Ishikawa (cell line): Measurements from ENCODE around the gene STUM.
A peak's percentile ranks its signal among the peaks of the same experiment; 100 is the strongest.

Experiments used
- CEBPB ChIP-seq: IDR thresholded peaks from 2 replicates; pipeline ENCODE4 v1.6.1; 2012
- CREB1 ChIP-seq: IDR thresholded peaks from 2 replicates; pipeline ENCODE4 v1.6.1; 2012; ENCODE audit warnings: low read depth
- EGR1 ChIP-seq: IDR thresholded peaks from 2 replicates; pipeline ENCODE4 v1.6.1; 2012
- EP300 ChIP-seq: IDR thresholded peaks from 2 replicates; pipeline ENCODE4 v1.6.1; 2012; ENCODE audit warnings: borderline replicate concordance
- FOXM1 ChIP-seq: IDR thresholded peaks from 2 replicates; pipeline ENCODE4 v1.6.1; 2012; ENCODE audit warnings: low read depth, borderline replicate concordance
- NFIC ChIP-seq: IDR thresholded peaks from 2 replicates; pipeline ENCODE4 v1.6.1; 2012
- RAD21 ChIP-seq: IDR thresholded peaks from 2 replicates; pipeline ENCODE4 v1.6.1; 2012; ENCODE audit warnings: low read depth
- TAF1 ChIP-seq: IDR thresholded peaks from 2 replicates; pipeline ENCODE4 v1.6.1; 2012; ENCODE audit warnings: low read depth, mild to moderate bottlenecking
- TCF12 ChIP-seq: IDR thresholded peaks from 2 replicates; pipeline ENCODE4 v1.6.1; 2012; ENCODE audit warnings: low read depth
- TEAD4 ChIP-seq: IDR thresholded peaks from 2 replicates; pipeline ENCODE4 v1.6.1; 2012
- YY1 ChIP-seq: IDR thresholded peaks from 2 replicates; pipeline ENCODE4 v1.6.1; 2012; ENCODE audit warnings: low read depth
- ZBTB7A ChIP-seq: IDR thresholded peaks from 2 replicates; pipeline ENCODE4 v1.6.1; 2012; ENCODE audit warnings: low read depth
- TF ChIP-seq, protein P1 (sequence below): IDR thresholded peaks from 2 replicates; pipeline ENCODE4 v1.6.1; 2012; ENCODE audit warnings: low read depth, mild to moderate bottlenecking
- TF ChIP-seq, protein P2 (sequence below): IDR thresholded peaks from 2 replicates; pipeline ENCODE4 v1.6.1; 2012
- TF ChIP-seq, protein P3 (sequence below): IDR thresholded peaks from 2 replicates; pipeline ENCODE4 v1.6.1; 2012

STUM gene

DNA sequence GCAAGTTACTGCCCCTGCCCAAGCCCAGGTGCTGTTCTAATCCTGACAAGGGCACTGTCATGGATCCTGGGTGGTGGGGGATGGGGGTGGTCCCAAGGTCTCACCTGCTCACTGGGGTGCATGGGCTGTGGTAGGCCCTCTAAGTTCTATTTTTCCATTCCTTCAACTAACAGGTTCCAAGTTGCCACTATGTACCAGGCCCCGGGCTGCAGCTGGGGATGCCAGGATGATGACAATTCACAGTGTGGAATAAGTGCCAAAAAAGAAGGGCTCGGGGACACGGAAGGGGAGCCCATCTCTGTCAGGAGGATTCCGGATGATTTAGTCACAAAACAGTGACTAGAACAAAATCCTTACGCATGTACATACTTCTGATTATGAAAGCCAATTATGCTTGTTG lies 76.0 kb downstream of the STUM start:
- TF ChIP-seq TEAD4: no peak
- no peak for TF ChIP-seq TAF1
- no peak for TF ChIP-seq FOXM1
- no peak for TF ChIP-seq CEBPB
- TF ChIP-seq RAD21: no peak
- TF ChIP-seq CREB1: no peak
- TF ChIP-seq TCF12: no peak
- no peak for TF ChIP-seq EP300
- TF ChIP-seq, protein P1, sequence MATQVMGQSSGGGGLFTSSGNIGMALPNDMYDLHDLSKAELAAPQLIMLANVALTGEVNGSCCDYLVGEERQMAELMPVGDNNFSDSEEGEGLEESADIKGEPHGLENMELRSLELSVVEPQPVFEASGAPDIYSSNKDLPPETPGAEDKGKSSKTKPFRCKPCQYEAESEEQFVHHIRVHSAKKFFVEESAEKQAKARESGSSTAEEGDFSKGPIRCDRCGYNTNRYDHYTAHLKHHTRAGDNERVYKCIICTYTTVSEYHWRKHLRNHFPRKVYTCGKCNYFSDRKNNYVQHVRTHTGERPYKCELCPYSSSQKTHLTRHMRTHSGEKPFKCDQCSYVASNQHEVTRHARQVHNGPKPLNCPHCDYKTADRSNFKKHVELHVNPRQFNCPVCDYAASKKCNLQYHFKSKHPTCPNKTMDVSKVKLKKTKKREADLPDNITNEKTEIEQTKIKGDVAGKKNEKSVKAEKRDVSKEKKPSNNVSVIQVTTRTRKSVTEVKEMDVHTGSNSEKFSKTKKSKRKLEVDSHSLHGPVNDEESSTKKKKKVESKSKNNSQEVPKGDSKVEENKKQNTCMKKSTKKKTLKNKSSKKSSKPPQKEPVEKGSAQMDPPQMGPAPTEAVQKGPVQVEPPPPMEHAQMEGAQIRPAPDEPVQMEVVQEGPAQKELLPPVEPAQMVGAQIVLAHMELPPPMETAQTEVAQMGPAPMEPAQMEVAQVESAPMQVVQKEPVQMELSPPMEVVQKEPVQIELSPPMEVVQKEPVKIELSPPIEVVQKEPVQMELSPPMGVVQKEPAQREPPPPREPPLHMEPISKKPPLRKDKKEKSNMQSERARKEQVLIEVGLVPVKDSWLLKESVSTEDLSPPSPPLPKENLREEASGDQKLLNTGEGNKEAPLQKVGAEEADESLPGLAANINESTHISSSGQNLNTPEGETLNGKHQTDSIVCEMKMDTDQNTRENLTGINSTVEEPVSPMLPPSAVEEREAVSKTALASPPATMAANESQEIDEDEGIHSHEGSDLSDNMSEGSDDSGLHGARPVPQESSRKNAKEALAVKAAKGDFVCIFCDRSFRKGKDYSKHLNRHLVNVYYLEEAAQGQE: no peak
- no peak for TF ChIP-seq YY1
- TF ChIP-seq ZBTB7A: no peak
- TF ChIP-seq NFIC: no peak
- TF ChIP-seq, protein P2, sequence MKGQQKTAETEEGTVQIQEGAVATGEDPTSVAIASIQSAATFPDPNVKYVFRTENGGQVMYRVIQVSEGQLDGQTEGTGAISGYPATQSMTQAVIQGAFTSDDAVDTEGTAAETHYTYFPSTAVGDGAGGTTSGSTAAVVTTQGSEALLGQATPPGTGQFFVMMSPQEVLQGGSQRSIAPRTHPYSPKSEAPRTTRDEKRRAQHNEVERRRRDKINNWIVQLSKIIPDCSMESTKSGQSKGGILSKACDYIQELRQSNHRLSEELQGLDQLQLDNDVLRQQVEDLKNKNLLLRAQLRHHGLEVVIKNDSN: no peak
- no peak for TF ChIP-seq EGR1
- TF ChIP-seq, protein P3, sequence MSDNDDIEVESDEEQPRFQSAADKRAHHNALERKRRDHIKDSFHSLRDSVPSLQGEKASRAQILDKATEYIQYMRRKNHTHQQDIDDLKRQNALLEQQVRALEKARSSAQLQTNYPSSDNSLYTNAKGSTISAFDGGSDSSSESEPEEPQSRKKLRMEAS: no peak

DNA sequence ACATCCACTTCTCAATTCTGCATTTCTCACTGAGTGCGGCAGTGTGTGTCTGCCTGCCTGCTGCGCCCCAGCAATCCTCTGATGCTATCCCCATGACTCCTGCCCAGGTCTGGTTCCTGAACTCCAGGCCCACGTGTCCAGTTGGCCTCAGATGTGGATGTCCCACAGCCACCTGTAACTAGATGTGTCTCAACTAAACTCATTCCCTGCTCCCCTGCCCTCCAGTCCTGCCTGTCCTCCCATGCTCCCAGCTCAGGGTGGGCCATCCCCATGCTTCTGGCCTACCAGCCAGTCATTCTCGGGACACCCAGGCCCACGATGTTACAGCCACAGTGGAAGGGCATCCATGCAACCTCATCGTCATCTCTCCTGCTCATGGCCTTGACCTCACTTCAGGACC lies 76.8 kb downstream of the STUM start:
- TF ChIP-seq RAD21 (no peak), NFIC (no peak), TCF12 (no peak), TEAD4 (no peak), CREB1 (no peak), CEBPB (no peak), FOXM1 (no peak), EP300 (no peak), ZBTB7A (no peak), TAF1 (no peak), EGR1 (no peak), YY1 (no peak)
- TF ChIP-seq, protein P2: no peak
- TF ChIP-seq, protein P1: no peak
- TF ChIP-seq, protein P3: no peak

DNA sequence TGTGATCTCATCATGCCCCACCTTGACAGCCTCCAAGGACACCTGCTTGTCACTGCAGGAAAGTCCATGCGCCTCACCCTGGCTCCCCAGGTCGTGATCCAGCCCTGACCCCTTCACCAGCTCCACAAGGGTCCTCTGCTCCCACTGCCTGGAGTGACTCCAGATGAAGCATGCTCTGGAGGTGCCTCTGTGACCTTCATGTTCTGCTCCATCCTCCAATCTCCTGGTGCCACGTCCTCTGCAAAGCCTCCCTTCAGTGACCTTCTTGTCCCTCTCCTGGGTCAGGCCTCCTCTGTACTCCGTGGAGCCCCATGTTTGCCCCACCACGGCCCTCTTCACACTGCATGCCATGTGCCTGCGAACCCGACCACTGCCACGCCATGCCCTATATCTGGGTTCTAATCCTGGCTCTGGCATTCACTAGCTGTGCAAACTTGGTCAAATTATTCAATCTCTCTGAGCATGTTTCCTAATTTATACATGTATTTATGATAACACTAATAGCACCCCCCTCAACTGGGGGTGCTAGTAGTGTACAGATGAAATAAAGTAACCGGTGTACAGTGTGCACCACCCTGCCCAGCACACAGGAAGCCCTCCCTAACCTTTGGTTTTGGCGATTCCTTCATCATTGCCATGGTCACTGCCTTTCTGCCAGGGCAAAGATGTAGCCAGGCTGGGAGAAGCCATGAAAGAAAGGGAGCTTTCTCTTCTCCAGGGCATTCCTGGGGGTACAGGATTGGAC lies 77.4 kb downstream of the STUM start:
- TF ChIP-seq YY1 (no peak), TCF12 (no peak), CREB1 (no peak), RAD21 (no peak), NFIC (no peak), TAF1 (no peak), EGR1 (no peak), FOXM1 (no peak)
- TF ChIP-seq, protein P2: no peak
- TF ChIP-seq, protein P3: no peak

DNA sequence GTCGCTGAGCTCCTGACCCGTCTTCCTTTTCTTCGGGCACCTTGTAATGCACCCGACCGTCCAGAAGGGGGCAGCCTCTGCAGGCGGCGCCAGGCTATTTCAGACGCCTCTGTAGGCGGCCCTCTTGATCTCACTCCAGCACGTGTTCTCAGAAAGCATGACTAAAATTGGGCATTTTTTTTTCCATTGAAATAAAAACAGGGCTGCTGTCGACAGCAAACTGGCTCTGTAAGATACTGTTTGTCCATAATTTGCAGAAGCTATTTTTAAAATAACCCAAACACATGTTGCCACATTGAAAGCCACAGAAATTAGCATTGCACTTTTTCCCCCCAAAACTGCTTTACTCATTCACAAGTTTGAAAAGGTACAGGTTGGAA lies 78.0 kb downstream of the STUM start:
- TF ChIP-seq EP300 (no peak), TAF1 (no peak), CEBPB (no peak), NFIC (no peak), YY1 (no peak), EGR1 (no peak), RAD21 (peak; percentile 84), TEAD4 (no peak), FOXM1 (no peak), TCF12 (no peak), CREB1 (no peak), ZBTB7A (no peak)
- TF ChIP-seq, protein P3: peak; percentile 93
- TF ChIP-seq, protein P2: peak; percentile 72
- TF ChIP-seq, protein P1: no peak
